NCI-H82 (cell line): Measurements from ENCODE around the gene AKT3.
A peak's percentile ranks its signal among the peaks of the same experiment; 100 is the strongest.

ENCODE experiments used
- DNase-seq: peaks from one replicate; lab custom pipeline; 2025; lab: John Stamatoyannopoulos, UW

The AKT3 gene

DNA sequence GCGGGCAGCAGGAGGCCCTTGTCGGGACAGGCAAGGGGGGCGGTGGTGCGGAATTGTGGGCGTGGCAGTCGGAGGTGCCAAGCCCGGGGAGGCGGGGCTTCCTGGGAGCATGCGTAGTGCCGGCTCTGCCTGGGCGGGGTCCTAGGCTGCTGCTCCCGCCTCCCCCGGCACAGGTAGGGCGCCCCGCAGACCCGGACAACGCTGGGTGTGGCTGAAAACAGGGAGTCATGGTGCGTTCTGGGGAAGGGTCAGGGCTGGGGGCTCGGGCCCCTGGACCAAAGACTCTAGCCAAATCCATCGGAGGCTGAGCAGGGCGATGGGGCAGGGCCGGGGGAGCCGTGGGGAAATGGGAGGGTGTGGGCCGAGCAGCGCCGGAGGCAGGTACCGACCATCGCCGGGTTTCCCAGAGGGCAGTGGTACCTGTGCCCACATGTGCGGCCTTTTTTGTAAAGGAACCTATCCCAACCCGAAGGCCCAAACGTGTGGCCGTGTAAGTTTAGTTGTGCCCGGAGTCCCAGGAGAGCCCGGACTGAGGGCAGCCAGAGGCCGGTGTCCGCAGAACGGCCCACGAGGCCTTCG lies 362.3 kb downstream of the AKT3 start:
- no peak for DNase-seq

DNA sequence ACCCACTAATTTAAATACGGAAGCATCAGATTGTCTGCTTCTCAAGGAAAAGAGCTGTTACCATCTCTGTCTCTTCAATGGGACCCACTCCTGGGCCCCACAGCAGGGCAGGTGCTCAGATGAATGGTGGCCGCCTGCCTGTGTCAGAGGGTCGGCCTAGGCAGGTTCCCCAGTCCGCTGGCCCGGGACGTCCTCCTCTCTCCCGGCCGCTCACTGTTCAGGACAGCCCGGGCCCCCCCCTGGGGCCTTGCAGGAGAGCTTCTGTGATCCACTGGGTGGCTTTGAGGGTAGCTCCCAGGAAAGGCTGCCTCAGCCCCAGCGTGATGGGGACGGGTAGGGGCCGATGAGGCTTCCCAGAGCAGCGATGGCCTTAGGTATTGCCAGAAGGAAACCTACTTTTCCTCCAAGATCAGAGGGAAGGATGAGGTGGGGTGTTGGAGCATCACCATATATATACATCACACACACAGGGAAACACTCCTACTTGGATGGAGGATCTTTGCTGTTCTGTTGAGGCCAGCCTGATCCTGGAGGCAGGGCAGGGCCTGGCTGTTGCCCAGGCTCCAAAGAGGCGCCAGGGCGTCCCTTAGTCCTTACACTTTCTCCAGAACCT lies 362.9 kb downstream of the AKT3 start:
- no peak for DNase-seq

DNA sequence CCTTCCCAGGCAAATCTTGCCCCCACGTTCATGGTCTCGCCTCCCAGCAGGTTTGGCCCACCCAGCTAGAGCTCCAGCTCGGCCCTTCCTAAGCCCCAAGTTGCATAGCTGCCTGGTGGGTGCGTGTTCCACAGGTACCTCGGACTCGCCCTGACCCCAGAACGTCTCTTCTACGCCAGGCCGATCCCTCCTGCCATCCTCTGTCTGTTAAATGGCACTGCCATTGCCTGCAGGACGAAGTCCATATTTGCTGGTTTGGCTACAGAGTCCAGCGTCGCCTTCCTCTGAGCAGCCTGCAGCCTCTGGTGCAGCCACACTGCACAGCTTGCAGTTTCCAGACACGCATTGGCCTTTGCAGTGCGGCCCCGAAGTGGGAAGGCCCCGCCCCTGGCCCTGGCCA lies 366.1 kb downstream of the AKT3 start:
- no peak for DNase-seq

DNA sequence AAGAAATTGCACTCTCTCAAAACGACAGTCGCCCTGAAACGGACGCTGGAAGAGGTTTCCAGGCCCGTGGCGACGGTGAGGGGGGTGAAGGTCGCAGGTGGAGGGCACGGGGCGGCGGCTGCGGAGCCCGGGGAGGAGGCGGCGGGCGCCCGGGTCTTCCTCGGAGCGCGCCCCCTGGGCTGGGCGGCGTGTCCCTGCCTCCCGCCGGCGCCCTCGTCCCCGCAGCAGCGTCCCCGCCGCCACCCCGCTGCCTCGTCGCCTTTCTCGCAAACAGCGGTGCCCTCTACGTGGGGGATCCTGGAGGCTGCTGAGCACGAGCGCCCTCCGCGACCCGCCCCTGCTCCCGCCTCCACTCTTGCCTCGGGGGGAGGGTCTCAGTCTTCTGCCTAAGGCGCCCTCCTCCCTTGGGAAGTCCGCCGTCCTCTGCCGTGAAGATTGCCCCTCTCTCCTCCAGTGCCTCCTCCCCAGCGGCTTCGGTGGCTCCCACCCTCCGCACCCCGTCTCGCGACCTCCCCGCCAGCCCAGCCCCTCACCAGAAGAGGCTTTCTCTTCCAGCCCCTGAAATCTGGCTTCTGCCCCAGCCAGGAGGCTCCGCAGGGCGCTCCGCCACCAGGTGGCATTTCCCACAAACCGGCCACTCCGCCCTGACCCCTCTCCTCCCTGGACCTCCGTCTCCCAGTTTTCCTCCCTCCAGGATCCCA lies 366.8 kb downstream of the AKT3 start:
- DNase-seq, result peak; percentile 32

DNA sequence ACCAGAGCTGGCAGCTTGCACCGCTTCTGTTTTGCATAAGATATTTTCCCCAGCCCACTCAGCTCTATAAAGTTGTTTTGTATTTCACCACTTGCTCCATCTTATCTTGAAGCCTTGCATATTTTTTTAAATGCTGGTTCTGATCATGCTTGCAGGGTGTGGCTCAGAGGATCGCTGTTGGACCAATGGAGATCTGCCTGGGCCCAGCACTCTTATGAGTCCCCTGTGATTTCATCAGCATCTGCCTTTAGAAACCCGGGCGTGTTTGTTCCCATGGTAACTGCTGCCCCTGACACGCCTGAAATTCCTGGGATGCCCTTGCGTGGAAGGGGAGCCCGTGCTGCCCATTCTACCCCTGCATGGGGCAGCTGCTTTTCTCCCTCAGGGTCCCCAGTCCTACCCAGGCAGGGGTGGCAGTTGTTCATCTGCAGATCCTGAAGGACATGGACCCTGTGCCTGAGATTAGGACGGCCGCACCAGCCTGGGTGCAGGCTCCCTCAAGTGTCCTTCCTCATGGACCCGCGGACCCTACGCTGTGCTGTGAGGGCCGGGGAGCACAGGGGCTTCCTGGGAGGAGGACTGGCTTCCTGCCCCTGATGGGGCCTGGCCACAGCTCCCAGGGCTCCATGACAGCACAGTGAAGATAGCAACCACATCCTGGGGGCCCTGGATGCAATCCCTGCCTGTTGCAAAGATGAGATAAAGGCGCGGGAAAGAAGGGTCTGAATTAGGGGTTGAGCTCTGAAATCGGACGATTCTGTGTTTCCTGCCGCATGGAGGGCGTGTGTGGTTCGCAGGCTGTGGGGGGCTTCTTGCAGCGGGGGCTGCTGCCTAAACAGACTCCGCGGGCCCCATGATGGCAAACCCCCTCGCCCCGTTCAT lies 367.7 kb downstream of the AKT3 start:
- peak; percentile 46 for DNase-seq

DNA sequence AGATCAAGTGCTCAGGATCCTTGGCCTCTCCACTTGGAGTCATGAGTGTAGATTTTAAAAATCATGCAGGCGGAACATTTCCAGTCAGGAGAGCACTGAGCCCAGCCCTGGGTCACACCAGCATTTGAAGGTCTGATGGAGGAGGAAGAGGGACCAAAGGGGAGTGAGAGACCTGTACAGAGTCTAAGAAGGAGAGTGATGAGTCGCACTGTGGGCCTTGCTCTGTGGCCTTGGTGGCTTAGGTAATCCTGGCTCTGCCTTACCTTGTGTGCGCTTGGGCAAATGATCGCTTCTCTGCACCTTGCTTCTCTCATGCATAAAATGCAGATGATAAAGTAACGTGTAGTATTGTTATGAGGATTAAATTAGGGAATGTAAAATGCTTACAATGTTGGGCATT lies 368.9 kb downstream of the AKT3 start:
- no peak for DNase-seq

DNA sequence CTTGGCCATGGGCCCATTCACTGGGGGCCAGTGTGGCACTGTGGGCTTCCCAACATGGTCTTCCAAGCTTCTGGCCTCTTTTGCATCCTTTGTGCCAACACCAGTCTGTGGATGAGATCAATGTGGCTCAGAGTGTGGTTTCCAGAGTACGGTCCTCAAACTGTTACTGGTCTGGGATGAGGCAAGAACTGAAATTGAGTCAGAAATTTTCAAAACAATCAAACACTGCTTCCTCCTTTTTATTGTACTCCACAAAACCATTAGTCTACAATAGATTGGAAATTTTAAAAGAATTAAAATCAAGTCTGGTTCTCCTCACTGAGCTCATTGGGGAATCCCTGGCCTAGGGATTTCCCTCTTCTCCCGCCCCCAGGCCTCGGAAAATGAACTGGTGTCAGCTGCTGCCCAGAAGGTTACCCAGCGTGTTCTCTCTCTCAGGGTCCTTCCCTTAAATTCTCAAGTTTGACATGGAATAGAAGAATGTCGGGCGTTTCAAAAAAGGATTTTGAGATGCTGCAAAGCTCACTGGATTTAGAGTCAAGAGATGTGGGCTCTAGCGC lies 372.2 kb downstream of the AKT3 start:
- no peak for DNase-seq

DNA sequence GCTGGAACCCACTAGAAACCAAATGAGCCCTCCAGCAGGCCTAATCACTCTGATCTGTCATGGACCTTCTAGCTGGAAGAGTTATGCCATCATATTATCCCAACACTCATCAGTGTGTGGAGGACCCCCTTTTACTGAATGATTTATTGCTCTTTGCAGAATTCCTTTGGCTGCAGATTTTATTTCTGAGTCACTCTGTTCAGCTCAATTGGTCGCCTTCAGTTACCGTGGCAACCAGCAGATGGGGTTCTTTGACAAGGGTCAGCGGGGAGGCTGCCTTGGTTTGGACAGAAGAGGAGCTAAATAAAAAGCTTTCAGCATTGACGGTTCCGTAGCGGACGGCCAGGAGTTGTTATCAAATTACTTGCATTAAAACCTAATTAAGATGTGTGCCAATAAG lies 374.1 kb downstream of the AKT3 start:
- peak; percentile 58 for DNase-seq

DNA sequence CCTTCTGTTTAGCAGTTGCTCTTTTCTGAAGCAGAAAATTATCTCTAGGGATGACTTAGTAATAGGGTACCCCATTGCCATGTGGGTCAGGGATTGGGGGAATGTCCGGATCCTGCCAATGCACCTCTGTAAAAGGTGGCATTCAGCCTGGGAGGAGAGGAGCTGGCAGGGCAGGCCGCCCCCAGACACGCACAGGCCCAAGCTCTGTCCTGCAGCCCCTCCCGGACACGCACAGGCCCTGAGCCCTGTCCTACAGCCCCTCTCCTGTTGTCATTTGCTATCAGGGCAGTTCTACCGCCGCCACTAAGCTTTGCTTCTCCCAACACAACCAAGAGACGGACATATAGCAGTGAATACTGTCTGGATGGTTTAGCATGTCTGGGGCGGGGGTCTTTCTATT lies 375.1 kb downstream of the AKT3 start:
- no peak for DNase-seq

DNA sequence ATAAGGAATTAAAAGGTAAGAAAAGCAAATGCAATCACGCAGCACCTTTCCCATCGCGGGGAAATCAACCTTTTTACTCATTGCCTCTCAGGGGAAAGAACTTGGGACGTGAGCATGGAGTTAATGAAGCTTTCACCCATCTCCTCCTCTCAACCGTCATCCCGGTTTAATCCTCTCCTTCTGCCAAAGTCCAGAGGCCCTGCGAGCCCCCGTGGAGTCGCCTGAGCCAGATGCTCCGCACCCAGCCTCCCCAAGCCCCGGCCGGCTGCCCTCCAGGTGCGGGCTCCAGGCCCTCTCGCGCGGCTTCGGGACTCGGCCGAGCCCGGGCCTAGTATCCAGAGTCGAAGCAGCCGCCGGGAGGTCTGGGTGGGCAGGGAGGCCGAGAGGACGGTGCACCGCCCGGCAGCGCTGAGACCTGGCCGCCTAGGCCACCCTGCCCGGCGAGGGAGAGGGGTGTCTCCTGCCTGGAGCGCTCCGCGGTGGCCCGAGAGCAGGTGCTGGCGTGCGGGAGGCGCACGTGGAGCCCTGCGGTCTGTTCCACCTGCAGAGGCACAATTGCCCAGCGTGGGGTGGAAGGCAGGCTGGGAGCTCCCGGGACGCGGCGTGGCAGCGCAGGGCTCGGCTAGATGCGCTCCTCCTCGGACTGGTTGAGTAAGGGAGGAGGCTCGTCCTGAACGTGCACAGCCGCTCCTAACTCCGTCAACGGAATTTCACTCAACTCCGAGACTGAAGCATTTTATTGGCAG lies 375.7 kb downstream of the AKT3 start:
- peak; percentile 83 for DNase-seq

DNA sequence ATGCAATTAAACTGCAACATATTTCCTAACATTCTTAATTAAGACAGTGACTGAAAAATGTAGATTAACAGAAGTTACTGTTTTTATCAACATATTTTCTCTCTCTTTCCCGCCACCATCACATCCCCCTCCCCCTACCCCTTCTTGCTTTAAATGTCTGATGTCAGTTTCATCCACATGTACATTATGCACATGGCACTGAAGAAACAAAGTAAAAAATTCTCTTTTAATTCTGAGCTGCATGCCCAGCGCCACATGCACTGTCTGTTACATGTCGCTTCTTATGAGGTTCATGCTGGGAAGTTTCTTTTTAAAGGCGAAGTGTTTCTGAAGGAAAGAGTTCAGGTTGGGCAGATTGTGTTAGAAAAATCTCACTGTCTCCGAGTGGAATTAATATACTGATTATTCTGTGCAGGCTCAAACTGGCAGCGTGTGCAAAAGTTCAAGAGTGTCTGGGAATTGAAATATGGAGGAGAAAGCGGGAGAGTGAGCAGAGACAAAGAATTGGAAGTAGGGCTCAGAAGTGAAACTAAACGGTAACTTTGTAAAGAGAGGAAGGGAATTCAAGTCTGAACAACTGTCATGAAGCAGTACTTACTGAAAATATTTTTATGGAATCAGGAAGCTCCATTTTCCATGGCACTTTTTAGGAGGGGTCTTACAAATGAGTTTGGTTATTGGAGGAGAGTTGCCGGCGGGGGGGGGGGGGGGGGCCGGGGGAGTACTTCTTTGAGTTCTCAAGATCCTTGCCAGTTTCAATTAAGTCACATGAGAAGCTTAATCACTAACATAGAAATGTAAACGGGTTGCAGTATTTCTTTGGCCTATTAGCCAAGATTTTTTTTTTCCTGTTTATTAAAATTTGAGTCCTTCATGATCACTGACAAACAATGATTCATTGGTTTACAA lies 376.6 kb downstream of the AKT3 start:
- DNase-seq, result no peak

DNA sequence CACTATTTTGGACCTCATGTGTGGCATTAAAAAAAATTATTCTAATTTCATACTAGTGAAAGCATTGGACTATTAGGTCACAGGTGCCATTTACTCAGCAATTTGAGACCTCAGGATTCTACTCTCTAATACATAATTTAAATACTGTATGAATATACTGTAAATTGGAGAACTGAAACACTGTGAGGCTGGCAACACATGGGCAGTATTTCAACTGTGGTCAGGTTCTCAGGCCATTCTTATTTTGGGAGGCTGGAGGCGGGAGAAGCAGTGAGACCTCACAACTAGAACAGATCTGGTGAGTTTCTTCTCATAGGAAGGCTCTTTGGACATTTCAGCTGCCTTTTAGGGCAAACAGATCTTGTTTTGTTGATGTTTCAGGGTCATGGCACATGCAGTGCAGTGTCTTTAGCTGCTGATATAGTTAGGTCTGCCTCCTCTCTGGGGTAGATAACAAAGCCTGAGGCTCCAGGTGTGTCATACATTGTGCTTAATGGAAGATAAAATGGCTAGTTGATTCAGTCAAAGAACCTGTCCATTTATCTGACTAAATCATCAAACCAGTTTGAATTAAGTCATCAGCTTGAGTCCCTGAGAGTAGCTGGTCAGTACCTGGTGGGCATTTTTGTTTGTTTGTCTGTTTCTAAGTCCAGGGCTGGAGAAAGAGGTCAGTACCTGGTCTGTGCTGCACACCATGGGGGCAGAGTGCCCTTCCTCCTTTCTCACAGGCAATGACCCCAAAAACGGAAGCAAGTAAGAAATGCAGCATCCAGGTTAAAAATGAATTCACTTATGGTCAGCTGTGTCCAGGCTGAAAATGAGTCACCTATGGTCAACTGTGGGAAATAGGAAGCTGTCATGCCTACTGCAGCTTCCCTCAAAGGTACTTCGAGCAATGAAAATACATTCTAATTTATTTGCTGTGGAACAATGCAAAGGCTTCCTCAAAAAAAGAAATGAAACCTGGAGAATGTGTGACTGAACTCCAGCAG lies 378.0 kb downstream of the AKT3 start:
- DNase-seq, result no peak

DNA sequence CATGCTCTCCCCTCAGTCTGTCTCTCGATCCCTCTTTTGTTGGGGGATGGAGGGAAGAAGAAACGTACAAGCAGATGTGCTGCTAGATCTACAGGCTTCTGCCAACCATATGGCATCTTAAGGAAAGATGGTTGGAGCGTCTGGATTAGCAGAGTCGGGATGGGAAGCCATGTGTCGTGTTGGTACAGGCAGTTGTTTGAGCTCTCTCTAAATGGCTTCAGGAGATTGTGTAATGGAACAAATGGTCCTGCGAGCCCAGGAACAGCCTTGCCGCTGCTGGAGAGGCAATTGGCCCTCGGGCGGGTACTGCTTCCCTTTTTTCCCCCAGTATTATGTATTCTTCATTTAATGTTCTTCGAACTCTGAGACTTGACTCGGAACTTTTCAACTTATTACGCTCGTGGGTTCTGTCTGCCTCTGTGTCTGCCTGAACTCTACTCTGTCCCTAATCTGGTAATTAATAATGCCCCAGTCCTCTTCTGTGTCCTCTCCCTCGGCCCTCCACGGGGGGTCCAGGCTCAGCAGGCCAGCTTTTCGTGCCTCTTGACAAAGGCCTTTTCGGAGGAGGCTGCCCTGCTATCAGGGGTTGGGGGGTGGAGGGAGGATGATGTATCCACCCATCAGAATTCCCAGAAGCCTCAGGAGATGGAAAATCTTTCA lies 378.9 kb downstream of the AKT3 start:
- peak; percentile 99 for DNase-seq

DNA sequence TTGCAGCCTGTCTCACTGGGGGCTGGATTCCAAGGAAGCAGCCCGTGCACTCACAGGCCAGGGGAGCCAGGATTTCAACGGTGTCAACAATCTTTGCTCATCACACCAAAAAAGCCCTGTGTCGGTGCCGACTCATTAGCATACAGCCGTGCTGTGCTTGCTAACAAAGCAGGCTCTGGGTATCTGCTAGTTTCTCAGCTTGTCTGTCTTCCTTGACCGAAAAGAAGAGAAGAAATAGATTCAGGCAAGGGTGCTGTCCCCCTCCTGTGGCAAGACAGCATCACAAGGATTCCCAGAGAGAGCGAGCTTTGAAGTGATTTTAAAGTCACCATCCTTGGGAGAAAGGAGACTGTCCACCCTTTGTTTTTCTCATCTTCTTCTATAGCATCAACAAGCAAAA lies 379.5 kb downstream of the AKT3 start:
- peak; percentile 81 for DNase-seq

DNA sequence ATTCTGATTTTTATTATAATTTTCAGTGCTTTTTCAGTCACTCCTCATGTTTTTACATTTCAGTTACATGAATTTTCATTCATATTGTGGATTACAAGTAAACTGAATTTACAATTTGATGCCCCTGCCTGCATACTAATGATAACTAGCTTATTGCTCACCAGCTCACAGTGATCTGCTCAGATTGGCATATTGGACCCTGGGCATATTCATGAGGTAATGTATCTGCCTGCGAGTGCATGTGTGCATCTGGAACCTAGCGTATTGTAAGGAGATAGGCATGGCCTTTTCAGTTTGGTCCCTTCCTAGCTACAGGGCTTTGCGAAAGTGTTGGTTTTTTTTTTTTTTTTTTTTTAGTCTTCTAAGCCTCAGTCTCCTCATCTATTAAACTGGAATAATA lies 380.5 kb downstream of the AKT3 start:
- no peak for DNase-seq

DNA sequence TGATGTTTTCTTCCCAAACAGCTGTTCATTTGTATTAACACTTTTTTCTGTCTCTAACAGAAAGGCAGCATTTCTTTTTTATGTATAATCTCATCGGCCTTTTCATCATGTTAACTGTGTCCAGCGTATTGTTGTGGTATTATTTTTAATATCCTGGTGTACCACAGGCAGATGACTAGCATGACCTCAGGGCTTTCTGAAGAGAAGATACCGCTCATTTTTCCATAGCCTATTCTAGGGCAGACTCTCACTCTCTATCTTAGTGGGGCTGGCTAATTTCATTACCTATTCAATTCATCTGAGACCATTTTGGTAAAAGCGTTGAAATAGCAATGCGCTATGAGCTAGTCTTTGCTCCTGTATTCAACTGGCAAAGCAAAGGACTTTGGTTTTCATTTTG lies 384.3 kb downstream of the AKT3 start:
- DNase-seq, result no peak

DNA sequence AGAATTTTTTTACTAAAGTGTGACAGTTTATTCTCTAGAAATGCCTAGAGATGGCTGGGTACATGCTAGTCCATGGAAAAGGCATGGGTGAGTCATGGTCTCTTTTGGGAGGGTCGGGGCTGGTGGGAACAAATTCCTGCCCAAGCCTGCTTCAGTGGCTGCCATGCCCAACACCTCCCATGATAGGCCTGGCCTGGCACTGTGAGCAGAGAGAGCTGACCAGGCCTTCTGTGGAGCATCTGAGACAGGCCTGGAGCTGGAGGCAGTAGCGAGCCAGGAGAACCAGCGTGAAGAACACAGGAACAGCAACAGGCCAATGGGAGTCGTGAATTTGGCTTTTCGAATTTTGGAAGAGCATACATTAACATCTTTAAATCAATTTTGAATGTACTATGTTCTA lies 385.0 kb downstream of the AKT3 start:
- DNase-seq, result no peak

DNA sequence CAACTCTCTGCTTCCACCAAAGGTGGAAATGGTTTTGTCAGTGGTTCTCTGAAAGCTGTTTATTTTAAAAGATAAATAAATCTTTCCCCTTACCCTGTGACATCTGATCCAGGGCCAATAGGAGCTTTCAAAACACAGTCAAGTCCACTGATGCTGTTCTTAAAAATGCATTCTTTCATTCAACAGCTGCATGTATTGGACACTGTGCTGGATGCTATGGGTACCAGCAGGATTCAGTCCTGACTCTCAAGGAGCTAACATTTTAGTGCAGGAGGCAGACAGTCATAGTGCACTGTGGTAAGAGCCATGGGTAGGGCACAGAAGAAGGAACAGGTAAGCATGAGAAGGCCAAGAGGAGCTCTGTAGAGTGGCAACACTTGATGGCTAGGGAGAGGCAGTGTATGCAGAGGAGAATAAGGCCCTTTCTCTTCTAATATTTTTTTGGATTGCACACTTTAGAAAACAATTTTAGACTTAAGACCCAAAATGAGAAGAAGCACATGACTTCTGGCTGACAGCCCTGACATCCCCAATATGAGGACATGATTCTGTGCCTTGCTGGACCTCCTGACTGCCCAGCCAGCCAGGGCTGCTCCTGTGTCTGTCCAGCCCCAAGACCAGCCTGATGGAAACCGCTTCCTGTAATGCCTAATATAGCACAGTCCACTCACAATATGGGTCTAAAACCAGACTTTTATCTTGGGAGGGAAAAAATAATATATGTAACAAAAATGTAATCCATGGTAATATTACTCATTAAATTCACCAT lies 386.9 kb downstream of the AKT3 start:
- DNase-seq, result no peak
